Activated T-cell treated with anti-CD3 and anti-CD28 coated beads for 4 hours (primary cell): ENCODE data around the gene SELENOO.

Experiments
- DNase-seq: peaks from one replicate; pipeline ENCODE4 v3.0.0-alpha.2; 2020

The SELENOO gene

DNA sequence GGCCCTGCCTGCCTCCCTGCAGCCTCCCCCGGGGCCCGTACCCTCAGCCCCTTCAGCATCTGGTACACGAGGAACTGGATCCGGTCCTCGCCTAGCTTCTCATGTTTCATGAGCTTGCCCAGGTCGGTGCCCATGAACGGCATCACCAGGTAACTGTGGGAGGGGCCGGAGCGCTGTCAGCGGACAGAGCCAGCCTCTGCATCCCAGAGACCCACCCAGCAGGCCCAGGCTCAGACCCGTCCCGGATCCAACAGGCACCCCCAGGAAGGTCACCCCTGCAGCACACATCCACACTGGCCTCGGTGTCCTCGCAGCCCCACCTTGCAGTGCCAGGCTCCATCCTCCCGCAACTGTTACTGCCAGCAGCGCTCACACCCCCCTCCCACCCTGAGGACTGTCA, 56.2 kb downstream of the SELENOO start:
- no peak for DNase-seq

DNA sequence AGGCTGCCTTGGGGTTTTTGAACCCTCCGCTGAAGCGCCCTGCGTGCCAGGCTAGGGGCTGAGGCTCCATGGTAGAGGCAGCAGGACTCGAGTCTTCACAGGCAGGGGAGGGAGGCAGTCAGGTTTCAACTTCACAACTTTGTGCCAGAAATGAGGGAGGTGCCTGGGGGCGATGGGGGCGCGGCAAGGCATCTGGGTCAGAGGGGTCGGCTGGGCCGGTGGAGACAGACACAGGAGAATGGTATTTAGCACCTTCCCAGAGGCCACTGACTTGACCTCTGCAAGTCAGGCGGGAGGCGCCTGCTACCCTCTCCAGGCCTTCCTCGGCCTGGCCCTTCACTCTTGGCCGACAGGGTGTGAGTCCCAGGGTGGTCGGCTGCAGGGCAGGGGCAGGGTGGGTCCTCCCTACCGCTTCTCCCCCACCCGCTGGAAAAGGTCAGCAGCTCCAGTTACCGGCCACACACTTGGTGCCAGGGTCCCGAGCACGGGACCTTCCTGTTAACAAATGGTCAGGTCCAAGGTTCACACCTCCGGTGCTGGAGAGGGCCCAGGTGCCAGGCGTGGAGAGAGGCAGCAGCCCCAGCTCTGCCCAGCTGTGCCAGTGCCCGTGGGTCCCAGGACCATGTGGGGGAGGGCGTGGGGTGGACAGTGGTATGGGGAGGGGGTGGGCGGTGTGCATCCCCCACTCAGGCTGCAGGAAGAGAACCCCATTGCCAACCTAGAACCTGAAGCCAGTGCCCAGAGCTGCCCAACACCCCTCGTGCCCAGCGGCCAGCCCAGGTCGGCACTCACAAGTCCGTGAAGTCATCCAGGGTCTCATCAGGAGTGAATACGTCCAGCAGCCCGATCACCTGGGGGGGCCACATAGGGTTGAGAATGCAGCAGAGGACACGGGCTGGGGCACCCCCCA, 56.9 kb downstream of the SELENOO start:
- DNase-seq, result no peak

DNA sequence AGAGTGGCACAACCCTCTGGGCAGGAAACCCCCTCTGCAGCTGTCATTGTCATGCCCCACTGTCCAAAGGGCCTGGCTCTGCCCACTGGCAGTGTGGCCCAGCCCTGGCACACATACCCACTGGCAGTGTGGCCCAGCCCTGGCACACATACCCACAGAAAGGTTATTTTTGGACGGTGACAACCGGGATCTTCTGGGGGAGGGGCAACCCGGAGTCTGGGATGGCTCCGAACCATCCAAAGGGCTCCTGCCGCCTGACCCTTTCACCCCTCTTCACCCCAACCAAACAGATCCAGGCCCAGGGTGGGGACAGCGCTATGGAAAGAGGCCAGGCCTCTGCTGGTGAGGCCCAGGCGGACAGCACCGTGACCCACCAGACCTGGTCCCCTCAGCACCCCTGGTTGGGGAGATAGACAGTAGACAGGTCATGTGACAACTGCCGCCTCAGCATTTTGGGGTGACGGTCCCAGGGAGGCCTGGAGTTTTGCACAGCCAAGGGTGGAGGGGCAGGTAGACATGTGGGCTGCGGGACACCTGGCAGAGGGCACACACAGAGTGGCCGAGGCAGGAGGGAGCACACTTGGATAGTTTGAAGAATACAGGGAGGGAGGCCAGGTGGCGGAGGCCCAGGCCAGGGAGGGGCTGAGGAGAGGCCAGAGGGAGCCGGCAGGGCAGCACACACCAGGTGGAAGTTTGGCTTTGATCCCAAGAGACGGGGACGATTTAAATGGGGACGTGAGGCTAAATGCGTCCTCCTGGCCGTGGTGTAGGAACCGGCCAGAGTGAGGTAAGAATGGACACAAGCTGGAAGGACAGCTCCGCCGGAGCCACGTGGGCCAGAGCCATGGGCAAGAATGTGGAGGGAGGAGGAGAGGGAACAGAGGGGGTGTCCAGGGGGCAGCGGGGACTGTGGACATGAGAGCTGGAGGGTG, 57.8 kb downstream of the SELENOO start:
- no peak for DNase-seq

DNA sequence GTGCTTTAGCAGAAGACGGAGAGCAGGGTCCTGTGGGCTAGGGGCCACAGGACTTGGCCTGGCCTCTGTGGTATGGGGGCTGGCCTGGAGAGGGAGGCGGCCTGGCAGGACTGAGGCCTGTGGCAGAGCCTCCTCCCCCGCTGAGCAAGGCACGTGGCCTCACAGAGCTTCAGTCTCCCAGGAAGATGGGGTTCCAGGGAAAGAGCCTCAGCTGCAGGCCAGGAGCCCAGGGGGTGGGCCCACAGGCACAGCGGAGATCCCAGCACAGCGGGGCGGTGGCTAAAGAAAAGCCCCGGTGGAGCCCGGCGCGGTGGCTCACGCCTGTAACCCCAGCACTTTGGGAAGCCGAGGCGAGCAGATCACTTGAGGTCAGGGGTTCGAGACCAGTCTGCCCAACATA, 58.5 kb downstream of the SELENOO start:
- no peak for DNase-seq

DNA sequence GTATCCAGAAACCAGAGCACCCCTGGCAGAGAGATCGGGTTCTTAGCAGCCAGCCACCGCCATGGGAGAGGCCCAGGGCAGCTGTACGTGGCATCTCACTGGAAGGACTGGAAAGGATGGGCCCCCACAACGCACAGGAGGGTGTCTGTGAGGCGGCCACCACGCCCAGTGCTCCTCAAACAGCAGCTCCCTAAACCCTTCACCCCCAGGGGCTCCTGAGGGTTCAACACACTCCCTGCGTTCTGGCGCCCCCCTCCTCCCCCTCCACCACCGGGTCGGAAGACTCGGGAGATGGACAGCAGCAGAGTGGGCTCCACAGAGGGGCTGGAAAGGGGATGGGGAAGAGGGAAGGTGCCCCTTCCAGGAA, 59.6 kb downstream of the SELENOO start:
- DNase-seq, result no peak

DNA sequence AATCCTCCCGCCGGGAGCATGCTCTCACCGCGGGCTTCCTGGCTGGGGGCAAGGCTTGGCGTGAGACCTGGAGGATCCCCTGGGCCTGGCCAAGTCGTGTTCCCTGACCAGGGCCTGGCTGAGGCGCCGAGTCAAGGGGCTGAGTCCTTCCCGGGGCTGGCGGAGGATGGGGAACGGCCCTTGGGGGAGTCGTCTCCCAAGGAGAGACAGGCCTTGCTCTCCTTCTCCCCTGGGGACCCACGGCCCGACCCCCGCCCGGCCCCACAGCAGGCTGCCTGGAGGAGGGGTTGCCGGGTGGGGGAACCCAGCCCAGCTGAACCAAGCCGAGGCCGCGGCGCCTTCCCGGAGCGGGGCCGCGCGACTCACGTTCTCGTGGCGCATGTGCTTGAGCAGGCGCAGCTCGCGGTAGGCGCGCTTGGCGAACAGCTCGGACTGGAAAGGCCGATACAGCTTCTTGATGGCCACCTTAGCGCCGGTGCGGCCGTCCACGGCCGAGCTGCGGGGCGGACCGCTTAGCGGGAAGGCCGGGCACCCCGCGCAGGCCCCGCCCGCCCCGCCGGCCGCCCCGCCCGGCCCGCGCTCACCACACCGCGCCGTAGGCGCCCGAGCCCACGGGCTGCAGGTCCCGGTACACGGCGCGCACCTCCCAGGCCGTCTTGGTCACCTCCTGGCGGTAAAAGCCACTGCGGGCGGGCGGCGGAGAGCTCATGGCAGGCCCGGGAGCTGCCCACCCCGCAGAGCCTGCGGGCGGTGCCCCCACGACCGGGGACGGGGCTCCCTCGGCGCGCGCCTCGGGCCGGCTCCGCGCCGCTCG, 60.2 kb downstream of the SELENOO start:
- DNase-seq, result no peak

DNA sequence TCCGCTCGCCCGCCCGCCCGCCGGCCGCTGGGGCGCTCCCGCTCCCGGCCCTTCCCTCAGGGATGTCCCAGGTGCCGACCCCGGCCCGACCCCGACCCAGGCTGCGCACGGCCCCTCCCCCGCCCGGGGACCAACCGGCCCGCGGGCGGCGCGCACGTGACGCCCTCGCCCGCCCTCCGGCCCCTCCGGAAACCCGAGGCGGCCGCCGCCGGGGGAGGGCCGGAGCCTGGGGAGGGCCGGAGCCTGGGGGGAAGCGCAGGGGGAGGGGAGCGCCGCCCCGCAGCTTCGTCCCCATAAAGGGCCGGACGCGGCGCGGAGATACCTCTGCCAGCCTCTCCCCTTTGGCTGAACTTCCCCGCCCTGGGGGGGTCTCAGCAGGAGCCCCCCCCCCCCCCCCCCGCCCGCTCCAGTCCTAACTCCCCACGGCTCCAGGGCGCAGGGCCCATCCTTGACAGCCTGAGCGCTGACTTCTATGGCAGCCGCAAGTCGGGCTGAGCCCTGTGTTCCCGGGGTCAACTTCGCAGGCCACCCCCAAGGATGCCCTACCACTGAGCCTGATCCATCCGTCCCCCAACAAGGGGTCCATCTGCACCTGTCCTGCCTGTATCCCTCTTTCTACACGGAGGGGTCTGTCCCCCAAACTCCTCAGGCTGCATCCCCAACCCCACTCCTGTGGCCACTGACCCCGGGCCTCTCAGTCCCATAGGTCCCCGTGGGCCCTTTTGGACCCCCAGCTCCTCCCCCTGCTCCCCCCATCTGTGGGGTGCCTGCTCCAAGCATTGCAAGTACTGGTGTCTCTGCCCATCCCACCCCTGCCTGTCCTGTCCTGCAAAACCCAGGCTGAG, 61.0 kb downstream of the SELENOO start, which contains the start of gene MAPK12:
MAPK12 (minus strand) TSS at position 69 of the 845 bp plus-strand sequence. CDS start 174 bp downstream, outside the sequence.
- no peak for DNase-seq

DNA sequence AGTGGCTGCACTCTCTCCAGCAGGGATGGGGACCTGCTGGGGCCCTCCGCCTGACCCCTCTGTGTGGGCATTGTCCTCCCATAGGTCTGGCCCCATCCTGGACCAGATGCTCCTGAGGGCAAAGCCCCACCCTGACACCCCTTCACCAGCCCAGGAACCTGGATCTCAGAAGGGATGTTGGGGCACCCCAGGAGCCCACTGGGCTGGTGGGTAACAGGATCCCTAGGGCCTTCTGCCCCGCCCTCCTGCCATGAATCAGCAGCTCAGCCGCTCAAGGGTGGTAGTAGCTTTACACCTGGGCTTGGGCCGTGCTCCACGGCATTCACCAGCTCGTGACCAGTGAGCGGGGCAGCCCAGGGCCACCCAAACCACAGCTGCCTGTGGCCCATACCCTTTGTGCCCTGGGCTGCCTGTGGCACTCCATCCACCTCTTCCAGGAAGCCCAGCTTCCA, 61.7 kb downstream of the SELENOO start:
- no peak for DNase-seq

DNA sequence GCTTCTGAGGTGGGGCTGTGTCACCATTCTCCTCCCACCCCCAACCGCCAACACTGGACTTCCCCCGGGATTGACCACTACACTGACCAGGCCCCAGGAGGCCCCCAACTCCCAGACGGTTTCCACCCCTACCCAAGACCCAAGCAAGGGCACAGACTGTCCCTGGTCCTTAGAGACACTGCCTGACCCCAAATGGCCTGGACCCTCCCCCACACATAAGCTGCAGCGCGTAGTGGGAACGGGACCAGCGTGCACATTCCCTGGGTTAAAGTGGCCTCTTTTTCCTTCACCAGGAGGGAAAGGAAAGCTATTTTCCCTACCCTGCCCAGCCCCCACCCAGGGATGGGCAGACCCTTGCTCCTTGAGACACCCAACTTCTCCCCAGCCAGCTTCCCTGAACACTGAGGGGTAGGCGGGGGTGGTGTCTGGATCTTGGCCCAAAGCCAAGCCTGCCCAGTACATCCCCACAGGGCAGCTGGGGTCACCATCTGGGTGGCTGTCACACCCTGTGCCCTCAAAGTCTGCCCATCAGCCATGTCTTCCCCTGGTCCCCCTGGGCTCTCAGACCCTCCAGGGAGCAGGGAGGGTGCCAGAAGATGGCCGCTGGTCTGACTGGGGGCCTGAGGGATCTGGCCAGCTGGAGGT, 62.3 kb downstream of the SELENOO start:
- no peak for DNase-seq

DNA sequence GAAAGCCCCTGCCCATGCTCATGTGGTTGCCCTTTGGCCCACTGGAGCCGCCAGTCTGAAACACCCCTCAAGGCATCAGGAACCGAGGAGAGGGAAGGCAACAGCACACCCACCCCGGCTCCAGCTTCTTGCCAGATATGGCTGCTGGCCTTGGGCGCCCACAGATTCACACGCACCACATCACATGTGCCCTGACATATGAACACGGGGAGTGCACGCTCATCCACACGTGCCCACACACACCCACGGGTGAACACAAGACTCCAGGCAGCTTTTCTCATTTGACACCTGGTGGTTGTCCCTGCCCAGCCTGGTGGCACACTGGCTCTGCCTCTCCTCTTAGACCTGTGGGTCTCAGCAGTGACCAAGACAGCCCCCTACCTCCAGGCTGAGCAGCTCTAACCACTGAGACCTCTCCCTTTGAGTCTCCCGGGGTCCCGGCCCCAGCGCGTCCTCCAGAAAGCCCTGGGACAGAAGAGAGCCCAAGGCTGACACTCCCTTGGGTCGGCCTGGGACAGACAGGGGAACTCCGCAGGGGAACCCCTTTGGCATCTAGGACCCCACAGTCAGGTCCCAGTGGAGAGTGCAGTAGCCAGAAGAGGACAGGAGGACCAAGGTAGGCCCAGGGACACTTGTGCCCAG, 63.4 kb downstream of the SELENOO start:
- DNase-seq, result no peak

DNA sequence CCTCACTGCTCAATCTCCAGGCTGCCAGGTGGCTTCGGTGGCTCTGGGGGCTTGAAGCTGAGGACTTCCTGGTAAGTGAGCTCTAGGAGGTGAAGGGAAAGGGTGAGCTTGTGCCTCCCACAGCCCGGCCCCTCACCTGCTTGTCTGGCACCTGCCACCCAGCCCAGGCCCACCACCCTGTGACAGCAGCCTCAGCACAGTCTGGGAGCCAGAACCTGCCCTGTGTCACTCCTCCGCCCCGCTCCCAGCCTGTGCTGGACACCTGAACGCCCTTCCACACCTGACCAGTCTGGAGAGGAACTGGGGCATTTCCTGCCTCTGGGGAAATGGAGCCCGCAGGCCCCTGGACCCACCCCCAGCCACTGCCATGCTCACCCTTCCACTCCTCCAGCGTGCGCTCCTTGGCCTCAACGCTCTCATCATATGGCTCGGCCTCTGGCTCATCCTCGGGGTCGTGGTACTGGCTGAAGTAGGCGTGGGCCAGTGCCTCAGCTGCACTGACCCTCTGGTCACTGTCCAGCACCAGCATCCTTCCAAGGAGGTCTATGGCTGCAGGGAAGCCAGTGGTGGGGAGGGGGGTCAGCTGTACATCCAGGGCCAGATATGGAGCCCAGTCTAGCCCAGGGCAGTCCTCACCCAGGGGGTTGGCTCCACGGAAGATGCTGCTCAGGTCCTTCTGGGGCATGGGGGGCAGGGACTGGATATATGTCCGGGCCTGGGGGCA, 64.3 kb downstream of the SELENOO start:
- no peak for DNase-seq

DNA sequence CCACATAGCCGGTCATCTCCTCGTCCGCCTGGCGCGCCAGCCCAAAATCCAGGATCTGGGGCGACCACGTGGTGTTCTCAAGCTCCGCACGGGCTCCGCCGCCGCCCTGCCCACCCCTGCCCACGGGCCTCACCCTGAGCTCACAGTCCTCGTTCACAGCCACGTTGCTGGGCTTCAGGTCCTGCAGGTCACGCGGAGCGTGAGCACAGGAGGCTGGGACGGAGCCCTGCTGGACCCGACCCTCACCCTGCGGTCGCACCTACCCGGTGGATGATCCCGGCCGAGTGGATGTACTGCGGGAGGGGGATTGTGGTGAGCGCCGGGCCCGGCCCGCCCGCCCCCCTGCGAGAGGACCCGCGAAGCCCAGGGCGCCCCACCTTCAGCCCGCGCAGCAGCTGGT, 66.2 kb downstream of the SELENOO start:
- DNase-seq, result no peak
